Effector memory CD8-positive, alpha-beta T cell (primary cell): ENCODE results near the gene MXI1.

ENCODE experiments used
- ATAC-seq: fragments of 150-1000 bp; cut with Tn5 transposase; replicated peaks from 2 replicates; pipeline ENCODE4 v1.10.0; 2021; ENCODE audit warnings: mild to moderate bottlenecking, moderate library complexity
- DNase-seq, 3 experiments: peaks; one replicate each; pipeline ENCODE4 v3.0.0; 2021
- H3K27ac Mint-ChIP-seq, 2 donors: one replicate each; pipeline ENCODE4 v1.8.0; 2022; ENCODE audit warnings: mild to moderate bottlenecking in 2 of 2, mixed read lengths in 2 of 2, moderate library complexity in 2 of 2
- H3K27me3 Mint-ChIP-seq, 2 donors: one replicate each; pipeline ENCODE4 v1.8.0; 2022; ENCODE audit warnings: mixed read lengths in 2 of 2
- H3K36me3 Mint-ChIP-seq: one replicate; pipeline ENCODE4 v1.8.0; 2022; ENCODE audit warnings: mild to moderate bottlenecking, moderate library complexity, mixed read lengths; ENCODE audit not compliant: insufficient read depth
- H3K4me1 Mint-ChIP-seq, 2 donors: one replicate each; pipeline ENCODE4 v1.8.0; 2022; ENCODE audit warnings: low read depth in 2 of 2, mixed read lengths in 2 of 2
- H3K4me3 Mint-ChIP-seq, 2 donors: one replicate each; pipeline ENCODE4 v1.8.0; 2022; ENCODE audit warnings: mild to moderate bottlenecking in 2 of 2, mixed read lengths in 2 of 2, moderate library complexity in 2 of 2
- H3K9me3 Mint-ChIP-seq, 2 donors: one replicate each; pipeline ENCODE4 v1.8.0; 2022; ENCODE audit warnings: mixed read lengths in 2 of 2

The MXI1 gene

DNA sequence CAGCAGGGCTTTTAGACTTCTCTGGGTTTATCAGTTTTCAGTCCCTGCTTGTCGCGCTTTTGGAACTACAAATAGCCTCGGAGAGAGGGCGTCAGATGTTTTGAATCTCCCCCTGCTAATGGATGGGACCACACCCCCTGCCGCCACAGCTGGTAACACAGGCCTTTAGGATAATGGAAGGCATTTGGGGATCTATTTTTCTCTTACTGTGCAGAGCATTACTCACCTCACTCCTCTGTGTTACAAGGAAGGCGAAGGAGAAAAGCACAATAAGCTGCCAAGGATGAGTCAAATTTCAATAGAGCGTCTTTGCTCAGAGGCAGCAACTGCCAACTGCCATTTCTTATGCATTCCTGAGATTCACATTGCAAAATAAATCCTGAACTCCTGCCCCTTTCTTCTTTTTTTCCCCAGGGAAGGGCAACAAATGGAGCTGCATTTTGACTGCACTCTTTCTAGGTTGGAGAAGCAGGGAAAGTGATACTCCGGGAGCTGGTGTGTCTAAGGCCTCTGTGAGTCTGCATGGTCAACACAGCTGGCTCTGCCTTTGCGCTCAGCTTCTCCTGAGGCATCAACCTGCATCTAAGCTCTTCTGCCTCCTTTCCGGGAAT, 128.8 kb downstream of the MXI1 start:
- H3K4me3 Mint-ChIP-seq = no peak overlapping the region
- H3K4me1 Mint-ChIP-seq = peaks cover 2 to 4% of the 10 kb centered on the region in 2 donors
- no peaks in the 10 kb centered on the region for H3K9me3 Mint-ChIP-seq
- peaks cover 0 to 10% of the 10 kb centered on the region in 2 donors for H3K27me3 Mint-ChIP-seq
- DNase-seq = no peak
- ATAC-seq = no peak
- H3K27ac Mint-ChIP-seq = no peak overlapping the region
- H3K36me3 Mint-ChIP-seq = no peaks in the 10 kb centered on the region
